ENCODE measurements around the gene FLNC. TPM values are rescaled to one million over a fixed set of nuclear protein-coding genes. Genes with fewer than 3 reads are reported as not detected.

FLNC gene
- polyA plus RNA-seq, 1 of the 3 experiments (the other 2 are of a cell fraction), result 43.7 TPM

DNA sequence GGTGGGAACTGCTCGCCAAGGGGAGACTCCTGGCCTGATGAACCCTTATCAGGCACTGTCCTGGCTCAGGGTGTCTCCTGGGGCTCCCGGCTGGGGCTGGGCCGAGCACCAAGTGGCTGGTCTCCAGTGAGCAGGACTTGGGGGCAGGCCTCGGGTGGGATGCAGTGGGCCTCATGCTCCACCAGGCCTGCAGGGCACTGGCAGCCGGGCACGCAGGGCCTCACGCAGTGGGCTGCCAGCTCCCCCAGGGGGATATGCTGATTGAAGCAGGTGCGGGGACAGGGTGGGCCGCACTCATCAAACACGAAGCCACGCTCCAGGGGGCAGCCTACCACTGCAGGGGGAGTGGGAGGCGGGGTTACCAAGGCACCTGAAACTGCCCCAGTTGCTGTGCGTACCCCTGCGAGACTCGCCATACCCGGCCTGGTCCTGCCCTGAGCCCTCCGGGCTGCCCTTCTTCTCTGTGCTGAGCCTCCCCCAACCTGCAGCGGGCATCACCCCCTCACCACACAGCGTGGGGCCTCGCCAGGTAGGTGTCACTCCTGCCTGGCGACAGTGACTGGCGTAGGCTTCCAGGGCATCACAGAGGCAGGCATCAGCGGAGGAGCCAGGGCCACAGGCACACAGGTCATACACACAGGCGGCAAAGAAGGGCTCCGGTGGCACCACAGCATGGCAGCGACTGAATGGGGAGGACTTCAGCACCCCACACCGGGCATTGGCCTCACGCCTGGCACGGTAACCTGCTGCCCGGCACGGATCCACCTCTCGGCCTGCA, 47.0 kb downstream of the FLNC start:
- Histone ChIP-seq H3K4me2 (no peak overlapping the region), H3K4me1 (ENCODE audit: control insufficient read depth in 1 of 2, insufficient read depth in 2 of 2, low read depth in 1 of 2, low read length in 1 of 2) (peaks cover 0 to 24% of the 10 kb centered on the region in 2 experiments; a peak in 1 of 4 replicates), H4K20me1 (ENCODE audit: insufficient read depth) (no peaks in the 10 kb centered on the region), H3F3A (replicated peaks; ENCODE audit: insufficient read depth) (peaks cover 7% of the 10 kb centered on the region), H3K27ac (ENCODE audit: low read depth in 2 of 2, low read length in 1 of 2) (no peak overlapping the region), H3K36me3 (replicated peaks in 1 of 2; ENCODE audit: control insufficient read depth in 1 of 2, insufficient read depth in 2 of 2, low read length in 1 of 2) (no peaks in the 10 kb centered on the region), H3K9me3 (no peaks in the 10 kb centered on the region), H3K4me3 (ENCODE audit: low read depth in 2 of 2, low read length in 1 of 2) (no peak overlapping the region), H3K9ac (no peak overlapping the region), H3K27me3 (ENCODE audit: insufficient read depth) (no peaks in the 10 kb centered on the region), H2AFZ (ENCODE audit: low read depth) (no peak overlapping the region), H3K79me2 (ENCODE audit: insufficient read depth) (no peaks in the 10 kb centered on the region), H3K9me2 (no peaks in the 10 kb centered on the region)
- TF ChIP-seq POLR2AphosphoS5 (IDR thresholded peaks at IDR 0.05; ENCODE audit: low read depth, low read length) (no peak), GABPA (IDR thresholded peaks at IDR 0.05; ENCODE audit: low read depth) (no peak), FOXM1 (IDR thresholded peaks at IDR 0.05; ENCODE audit: low read depth) (no peak)
- TF ChIP-seq, protein P1, sequence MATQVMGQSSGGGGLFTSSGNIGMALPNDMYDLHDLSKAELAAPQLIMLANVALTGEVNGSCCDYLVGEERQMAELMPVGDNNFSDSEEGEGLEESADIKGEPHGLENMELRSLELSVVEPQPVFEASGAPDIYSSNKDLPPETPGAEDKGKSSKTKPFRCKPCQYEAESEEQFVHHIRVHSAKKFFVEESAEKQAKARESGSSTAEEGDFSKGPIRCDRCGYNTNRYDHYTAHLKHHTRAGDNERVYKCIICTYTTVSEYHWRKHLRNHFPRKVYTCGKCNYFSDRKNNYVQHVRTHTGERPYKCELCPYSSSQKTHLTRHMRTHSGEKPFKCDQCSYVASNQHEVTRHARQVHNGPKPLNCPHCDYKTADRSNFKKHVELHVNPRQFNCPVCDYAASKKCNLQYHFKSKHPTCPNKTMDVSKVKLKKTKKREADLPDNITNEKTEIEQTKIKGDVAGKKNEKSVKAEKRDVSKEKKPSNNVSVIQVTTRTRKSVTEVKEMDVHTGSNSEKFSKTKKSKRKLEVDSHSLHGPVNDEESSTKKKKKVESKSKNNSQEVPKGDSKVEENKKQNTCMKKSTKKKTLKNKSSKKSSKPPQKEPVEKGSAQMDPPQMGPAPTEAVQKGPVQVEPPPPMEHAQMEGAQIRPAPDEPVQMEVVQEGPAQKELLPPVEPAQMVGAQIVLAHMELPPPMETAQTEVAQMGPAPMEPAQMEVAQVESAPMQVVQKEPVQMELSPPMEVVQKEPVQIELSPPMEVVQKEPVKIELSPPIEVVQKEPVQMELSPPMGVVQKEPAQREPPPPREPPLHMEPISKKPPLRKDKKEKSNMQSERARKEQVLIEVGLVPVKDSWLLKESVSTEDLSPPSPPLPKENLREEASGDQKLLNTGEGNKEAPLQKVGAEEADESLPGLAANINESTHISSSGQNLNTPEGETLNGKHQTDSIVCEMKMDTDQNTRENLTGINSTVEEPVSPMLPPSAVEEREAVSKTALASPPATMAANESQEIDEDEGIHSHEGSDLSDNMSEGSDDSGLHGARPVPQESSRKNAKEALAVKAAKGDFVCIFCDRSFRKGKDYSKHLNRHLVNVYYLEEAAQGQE (IDR thresholded peaks at IDR 0.05; ENCODE audit: low read depth, low read length), result no peak
- 78% methylated on average over 24 of the region's 32 CpGs for WGBS (ENCODE audit: low lambda C conversion rate)
- ChIA-PET CTCF (interaction anchor here (5.0 to 12.3 kb wide), 3 partner anchors 6 to 450 kb away, joined by 47 to 181 read pairs (median 104); a partner anchor contains a TSS), POLR2A (no interaction called here)
- no peak for DNase-seq

GRCh38 chr7:128877756-128878120, 47.5 kb downstream of the FLNC start:
- POLR2A ChIA-PET, result no interaction called here
- Histone ChIP-seq H3K4me2 (no peak overlapping the region), H3K36me3 (replicated peaks in 1 of 2; ENCODE audit: control insufficient read depth in 1 of 2, insufficient read depth in 2 of 2, low read length in 1 of 2) (no peaks in the 10 kb centered on the region), H4K20me1 (ENCODE audit: insufficient read depth) (no peaks in the 10 kb centered on the region), H3K9me3 (no peaks in the 10 kb centered on the region), H3K27ac (ENCODE audit: low read depth in 2 of 2, low read length in 1 of 2) (no peak overlapping the region), H2AFZ (ENCODE audit: low read depth) (no peak overlapping the region), H3K4me3 (ENCODE audit: low read depth in 2 of 2, low read length in 1 of 2) (no peak overlapping the region), H3K4me1 (ENCODE audit: control insufficient read depth in 1 of 2, insufficient read depth in 2 of 2, low read depth in 1 of 2, low read length in 1 of 2) (peaks cover 0 to 24% of the 10 kb centered on the region in 2 experiments; a peak in 1 of 4 replicates), H3K9ac (no peak overlapping the region), H3K79me2 (ENCODE audit: insufficient read depth) (no peaks in the 10 kb centered on the region), H3F3A (replicated peaks; ENCODE audit: insufficient read depth) (peaks cover 8% of the 10 kb centered on the region), H3K27me3 (ENCODE audit: insufficient read depth) (no peaks in the 10 kb centered on the region), H3K9me2 (no peaks in the 10 kb centered on the region)
- CTCF ChIA-PET, result interaction anchor here (1.0 to 12.3 kb wide), 9 partner anchors 7 to 451 kb away, joined by 3 to 181 read pairs (median 32); a partner anchor contains a TSS
- no peak for DNase-seq
- TF ChIP-seq NRF1 (IDR thresholded peaks at IDR 0.05; ENCODE audit: low read depth, low read length), result no peak
- no peak for TF ChIP-seq USF2 (IDR thresholded peaks at IDR 0.05; ENCODE audit: borderline replicate concordance, low read depth, low read length)
- TF ChIP-seq, protein P2, sequence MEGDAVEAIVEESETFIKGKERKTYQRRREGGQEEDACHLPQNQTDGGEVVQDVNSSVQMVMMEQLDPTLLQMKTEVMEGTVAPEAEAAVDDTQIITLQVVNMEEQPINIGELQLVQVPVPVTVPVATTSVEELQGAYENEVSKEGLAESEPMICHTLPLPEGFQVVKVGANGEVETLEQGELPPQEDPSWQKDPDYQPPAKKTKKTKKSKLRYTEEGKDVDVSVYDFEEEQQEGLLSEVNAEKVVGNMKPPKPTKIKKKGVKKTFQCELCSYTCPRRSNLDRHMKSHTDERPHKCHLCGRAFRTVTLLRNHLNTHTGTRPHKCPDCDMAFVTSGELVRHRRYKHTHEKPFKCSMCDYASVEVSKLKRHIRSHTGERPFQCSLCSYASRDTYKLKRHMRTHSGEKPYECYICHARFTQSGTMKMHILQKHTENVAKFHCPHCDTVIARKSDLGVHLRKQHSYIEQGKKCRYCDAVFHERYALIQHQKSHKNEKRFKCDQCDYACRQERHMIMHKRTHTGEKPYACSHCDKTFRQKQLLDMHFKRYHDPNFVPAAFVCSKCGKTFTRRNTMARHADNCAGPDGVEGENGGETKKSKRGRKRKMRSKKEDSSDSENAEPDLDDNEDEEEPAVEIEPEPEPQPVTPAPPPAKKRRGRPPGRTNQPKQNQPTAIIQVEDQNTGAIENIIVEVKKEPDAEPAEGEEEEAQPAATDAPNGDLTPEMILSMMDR (IDR thresholded peaks at IDR 0.05), result no peak
- TF ChIP-seq RAD21 (IDR thresholded peaks at IDR 0.05; ENCODE audit: low read length), result no peak
- TF ChIP-seq FOSL2 (IDR thresholded peaks at IDR 0.05; ENCODE audit: borderline replicate concordance, low read depth), result no peak
- no peak for TF ChIP-seq RXRA (IDR thresholded peaks at IDR 0.05; ENCODE audit: borderline replicate concordance, low read depth)
- no peak for TF ChIP-seq EZH2phosphoT487 (IDR thresholded peaks at IDR 0.05; ENCODE audit: borderline replicate concordance, low read depth)
- TF ChIP-seq, protein P3, sequence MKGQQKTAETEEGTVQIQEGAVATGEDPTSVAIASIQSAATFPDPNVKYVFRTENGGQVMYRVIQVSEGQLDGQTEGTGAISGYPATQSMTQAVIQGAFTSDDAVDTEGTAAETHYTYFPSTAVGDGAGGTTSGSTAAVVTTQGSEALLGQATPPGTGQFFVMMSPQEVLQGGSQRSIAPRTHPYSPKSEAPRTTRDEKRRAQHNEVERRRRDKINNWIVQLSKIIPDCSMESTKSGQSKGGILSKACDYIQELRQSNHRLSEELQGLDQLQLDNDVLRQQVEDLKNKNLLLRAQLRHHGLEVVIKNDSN (IDR thresholded peaks at IDR 0.05; ENCODE audit: borderline replicate concordance, low read depth), result no peak
- TF ChIP-seq MXI1 (IDR thresholded peaks at IDR 0.05; ENCODE audit: low read depth, low read length), result no peak
- TF ChIP-seq, protein P4, sequence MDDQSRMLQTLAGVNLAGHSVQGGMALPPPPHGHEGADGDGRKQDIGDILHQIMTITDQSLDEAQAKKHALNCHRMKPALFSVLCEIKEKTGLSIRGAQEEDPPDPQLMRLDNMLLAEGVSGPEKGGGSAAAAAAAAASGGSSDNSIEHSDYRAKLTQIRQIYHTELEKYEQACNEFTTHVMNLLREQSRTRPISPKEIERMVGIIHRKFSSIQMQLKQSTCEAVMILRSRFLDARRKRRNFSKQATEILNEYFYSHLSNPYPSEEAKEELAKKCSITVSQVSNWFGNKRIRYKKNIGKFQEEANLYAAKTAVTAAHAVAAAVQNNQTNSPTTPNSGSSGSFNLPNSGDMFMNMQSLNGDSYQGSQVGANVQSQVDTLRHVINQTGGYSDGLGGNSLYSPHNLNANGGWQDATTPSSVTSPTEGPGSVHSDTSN (IDR thresholded peaks at IDR 0.05), result no peak
- no peak for TF ChIP-seq JUND (IDR thresholded peaks at IDR 0.05)
- TF ChIP-seq MEF2A (IDR thresholded peaks at IDR 0.05; ENCODE audit: borderline replicate concordance, low read depth), result no peak
- no peak for TF ChIP-seq TCF12 (IDR thresholded peaks at IDR 0.05)
- TF ChIP-seq YY1 (IDR thresholded peaks at IDR 0.05; ENCODE audit: low read depth), result no peak
- 96% methylated on average over 3 of the region's 4 CpGs for WGBS (ENCODE audit: low lambda C conversion rate)

Data from SK-N-SH (cell line).